A549 (cell line): Measurements from ENCODE around the gene GPR15LG.

Experiments used
- CEBPB ChIP-seq, 2 experiments: fragments of >200 bp in 1 of 2; sonication (Bioruptor Twin) in 1 of 2; formaldehyde crosslinking in 1 of 2; IDR thresholded peaks; 2 replicates each; pipeline ENCODE4 v1.6.1; 2012 to 2016
- CTCF ChIP-seq: fragments of >200 bp; sonication (Bioruptor Twin); formaldehyde crosslinking; IDR thresholded peaks from 3 replicates; pipeline ENCODE4 v1.5.1; 2016
- FOXS1 ChIP-seq: fragments of 250-450 bp; sonication (Bioruptor Pico); IDR thresholded peaks from 2 replicates; pipeline ENCODE4 v1.5.0; 2020; ENCODE audit warnings: mild to moderate bottlenecking, moderate library complexity
- HDAC2 ChIP-seq: fragments of 200-600 bp; sonication (generic); IDR thresholded peaks from 2 replicates; pipeline ENCODE4 v1.6.1; 2016
- JUN ChIP-seq, 2 experiments: fragments of >200 bp; sonication (Bioruptor Twin); formaldehyde crosslinking; IDR thresholded peaks; 2 replicates in 1 of 2; 3 replicates in 1 of 2; pipeline ENCODE4 v1.6.1; 2016 to 2017
- JUNB ChIP-seq: fragments of >200 bp; sonication (Bioruptor Twin); formaldehyde crosslinking; IDR thresholded peaks from 2 replicates; pipeline ENCODE4 v1.6.1; 2016
- KDM1A ChIP-seq: fragments of 200-600 bp; sonication (generic); IDR thresholded peaks from 2 replicates; pipeline ENCODE4 v1.6.1; 2016; ENCODE audit warnings: low read depth, mild to moderate bottlenecking
- POLR2A ChIP-seq: IDR thresholded peaks from 2 replicates; pipeline ENCODE4 v1.6.1; 2012; ENCODE audit warnings: mild to moderate bottlenecking, low read length
- REST ChIP-seq: fragments of 200-600 bp; sonication (generic); IDR thresholded peaks from 2 replicates; pipeline ENCODE4 v1.6.1; 2016; ENCODE audit warnings: antibody characterized with exemption, mild to moderate bottlenecking, moderate library complexity
- RFX5 ChIP-seq: fragments of 450-650 bp; IDR thresholded peaks from 2 replicates; pipeline ENCODE4 v1.7.1; 2014; ENCODE audit warnings: antibody characterized with exemption, mild to moderate bottlenecking, moderate library complexity

GRCh38 chr10:84201682-84202081 is 28.1 kb downstream of the GPR15LG start:
- no peak for TF ChIP-seq CTCF
- TF ChIP-seq FOXS1: no peak
- TF ChIP-seq POLR2A: no peak
- no peak for TF ChIP-seq JUN (IDR thresholded peaks at IDR 0.05)
- TF ChIP-seq RFX5: no peak
- TF ChIP-seq HDAC2: no peak
- no peak for TF ChIP-seq REST
- no peak for TF ChIP-seq KDM1A
- no peak for TF ChIP-seq JUNB
- TF ChIP-seq CEBPB (IDR thresholded peaks at IDR 0.05): no peak
